Keratinocyte (primary cell): ENCODE results near the gene F10. TPM values are rescaled to one million over a fixed set of nuclear protein-coding genes. Genes with fewer than 3 reads are reported as not detected.

ENCODE experiments used
- DNase-seq: peaks from one replicate; pipeline ENCODE4 v3.0.0-alpha.2; 2011; ENCODE audit warnings: low read depth, missing footprints, low spot score
- FAIRE-seq: peaks from 2 replicates; lab custom pipeline; 2011; peaks lifted over from hg19 to GRCh38; lab: Jason Lieb, UNC
- H2AFZ ChIP-seq: 2 replicates; pipeline ENCODE4 v1.6.0; 2012; ENCODE audit warnings: low read length, control low read depth, inconsistent platforms; ENCODE audit not compliant: control insufficient read depth
- H3K27ac ChIP-seq: 2 replicates; pipeline ENCODE4 v1.5.1; 2011; ENCODE audit warnings: low read length; ENCODE audit not compliant: control insufficient read depth, insufficient read depth
- H3K27me3 ChIP-seq: 3 replicates; pipeline ENCODE4 v1.6.0; 2011; ENCODE audit warnings: low read length; ENCODE audit not compliant: control insufficient read depth, insufficient read depth; ENCODE audit errors: extremely low read depth
- H3K36me3 ChIP-seq, 2 experiments: 2 replicates in 1 of 2; 3 replicates in 1 of 2; pipeline ENCODE4 v1.5.1; 2011; ENCODE audit warnings: low read length in 2 of 2, mild to moderate bottlenecking in 1 of 2; ENCODE audit not compliant: control insufficient read depth in 2 of 2, insufficient read depth in 2 of 2; ENCODE audit errors: extremely low read depth in 1 of 2
- H3K4me1 ChIP-seq: 3 replicates; pipeline ENCODE4 v1.5.1; 2011; ENCODE audit warnings: low read length; ENCODE audit not compliant: control insufficient read depth, insufficient read depth; ENCODE audit errors: extremely low read depth
- H3K4me2 ChIP-seq: 3 replicates; pipeline ENCODE4 v1.6.0; 2011; ENCODE audit warnings: low read depth, low read length; ENCODE audit not compliant: control insufficient read depth, insufficient read depth; ENCODE audit errors: extremely low read depth
- H3K4me3 ChIP-seq, 3 experiments: fragments of 200-600 bp in 1 of 3; sonication (generic) in 1 of 3; 2 replicates in 2 of 3; 3 replicates in 1 of 3; pipeline ENCODE4 v1.5.1; 2011 to 2016; ENCODE audit warnings: low read length in 3 of 3, mild to moderate bottlenecking in 3 of 3, control low read depth in 2 of 3, inconsistent platforms in 1 of 3, low read depth in 1 of 3, mixed read lengths in 1 of 3, mixed run types in 1 of 3, moderate library complexity in 1 of 3; ENCODE audit not compliant: control insufficient read depth in 2 of 3, insufficient read depth in 2 of 3; ENCODE audit errors: extremely low read depth in 1 of 3
- H3K79me2 ChIP-seq: 2 replicates; pipeline ENCODE4 v1.6.0; 2012; ENCODE audit warnings: low read length; ENCODE audit not compliant: control insufficient read depth, insufficient read depth
- H3K9ac ChIP-seq: 3 replicates; pipeline ENCODE4 v1.6.0; 2011; ENCODE audit warnings: low read length; ENCODE audit not compliant: control insufficient read depth, insufficient read depth; ENCODE audit errors: extremely low read depth
- H3K9me1 ChIP-seq: 3 replicates; pipeline ENCODE4 v1.6.0; 2011; ENCODE audit warnings: low read length; ENCODE audit not compliant: control insufficient read depth, insufficient read depth; ENCODE audit errors: extremely low read depth
- H3K9me3 ChIP-seq: 2 replicates; pipeline ENCODE4 v1.5.1; 2012; ENCODE audit warnings: low read depth, low read length; ENCODE audit not compliant: control insufficient read depth
- H4K20me1 ChIP-seq: 3 replicates; pipeline ENCODE4 v1.6.0; 2011; ENCODE audit warnings: low read length; ENCODE audit not compliant: control insufficient read depth, insufficient read depth; ENCODE audit errors: extremely low read depth
- EZH2 ChIP-seq: IDR thresholded peaks from one replicate; pipeline ENCODE4 v1.6.1; 2012; ENCODE audit warnings: inconsistent platforms, mild to moderate bottlenecking, low read length, moderate library complexity
- dilution Hi-C: fragments of 300-500 bp; cut with MboI; formaldehyde crosslinking; loops from one replicate; pipeline ENCODE4 v1.7.0; 2020; ENCODE audit warnings: low sequenced_read_pairs; ENCODE audit not compliant: extremely low pct_ligation_motif_present
- polyA plus RNA-seq, 5 experiments: library from polyadenylated mRNA; depleted of rRNA in 3 of 5; stranded (reverse) in 3 of 5; stranded (forward) in 1 of 5; unstranded in 1 of 5; fragments of >200 nt; gene quantifications; 1 replicate in 1 of 5; 2 replicates in 3 of 5; 3 replicates in 1 of 5; pipeline versions ENCODE4 v1.2.1 to v1.2.3, GENCODE V29; 2011 to 2012; ENCODE audit warnings: missing spikeins in 2 of 5, low read depth in 1 of 5, low replicate concordance in 1 of 5
- TF ChIP-seq, protein P1 (sequence below), 3 experiments: IDR thresholded peaks in 1 of 3; conservative IDR thresholded peaks in 1 of 3; optimal IDR thresholded peaks in 1 of 3; 2 replicates in 2 of 3; 3 replicates in 1 of 3; pipeline versions ENCODE3 to v1.5.1; 2011; ENCODE audit warnings: low read length in 3 of 3, mild to moderate bottlenecking in 3 of 3, moderate library complexity in 2 of 3, control low read depth in 1 of 3, inconsistent platforms in 1 of 3; ENCODE audit not compliant: insufficient read depth in 2 of 3; ENCODE audit errors: extremely low read depth in 1 of 3

Gene F10
- polyA plus RNA-seq, 1 donor (not counting 4 experiments of a cell fraction or from before 2014, with no cell fraction given) = not detected

DNA sequence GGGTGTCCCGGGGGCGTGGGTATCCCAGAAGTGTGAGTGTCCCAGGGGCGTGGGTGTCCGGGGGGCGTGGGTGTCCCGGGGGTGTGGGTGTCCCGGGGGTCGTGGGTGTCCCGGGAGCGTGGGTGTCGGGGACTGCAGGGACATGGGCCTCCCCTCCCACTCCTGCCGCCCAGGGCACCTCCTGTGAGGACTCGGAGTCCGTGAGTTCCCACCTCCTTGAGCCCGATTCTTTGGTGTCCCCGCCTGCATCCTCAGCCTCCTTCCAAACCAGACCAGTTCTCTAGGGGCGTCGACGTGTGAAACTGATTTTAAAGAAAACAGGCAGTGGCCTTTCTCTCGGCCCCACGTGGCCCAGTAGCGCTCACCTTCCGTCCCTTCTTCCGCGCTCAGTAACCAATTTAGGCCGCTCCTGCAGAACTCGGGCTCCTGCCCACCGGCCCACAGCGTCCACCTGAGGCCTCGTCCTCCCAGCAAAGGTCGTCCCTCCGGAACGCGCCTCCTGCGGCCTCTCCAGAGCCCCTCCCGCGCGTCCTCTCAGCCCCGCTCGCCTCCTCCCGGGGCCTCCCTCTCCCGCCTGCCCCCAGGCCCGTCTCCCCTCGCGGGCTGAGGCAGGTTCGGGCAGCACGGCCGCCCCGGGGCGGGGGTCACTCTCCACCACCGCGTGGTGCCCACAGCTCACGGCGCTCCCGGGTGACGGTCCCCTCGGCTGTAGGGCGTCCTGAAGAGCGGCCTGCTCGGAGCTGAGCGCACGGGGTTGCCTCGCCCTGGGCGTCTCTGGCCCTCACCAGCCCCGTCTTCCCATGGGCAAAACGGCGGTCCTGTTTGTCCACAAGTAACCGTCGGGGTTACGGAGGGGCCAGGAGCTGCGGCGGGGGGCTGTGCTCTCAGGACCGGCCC is 13.2 kb upstream of the F10 start:
- no peaks in the 10 kb centered on the region for H4K20me1 ChIP-seq
- H3K4me2 ChIP-seq = no peak overlapping the region
- peaks cover 37% of the 10 kb centered on the region for H3K27me3 ChIP-seq
- no peak overlapping the region for H2AFZ ChIP-seq
- H3K4me1 ChIP-seq = no peaks in the 10 kb centered on the region
- no peaks in the 10 kb centered on the region for H3K9me3 ChIP-seq
- FAIRE-seq = no peak
- dilution Hi-C loops = no loop called here
- TF ChIP-seq EZH2 = no peak
- TF ChIP-seq, protein P1, sequence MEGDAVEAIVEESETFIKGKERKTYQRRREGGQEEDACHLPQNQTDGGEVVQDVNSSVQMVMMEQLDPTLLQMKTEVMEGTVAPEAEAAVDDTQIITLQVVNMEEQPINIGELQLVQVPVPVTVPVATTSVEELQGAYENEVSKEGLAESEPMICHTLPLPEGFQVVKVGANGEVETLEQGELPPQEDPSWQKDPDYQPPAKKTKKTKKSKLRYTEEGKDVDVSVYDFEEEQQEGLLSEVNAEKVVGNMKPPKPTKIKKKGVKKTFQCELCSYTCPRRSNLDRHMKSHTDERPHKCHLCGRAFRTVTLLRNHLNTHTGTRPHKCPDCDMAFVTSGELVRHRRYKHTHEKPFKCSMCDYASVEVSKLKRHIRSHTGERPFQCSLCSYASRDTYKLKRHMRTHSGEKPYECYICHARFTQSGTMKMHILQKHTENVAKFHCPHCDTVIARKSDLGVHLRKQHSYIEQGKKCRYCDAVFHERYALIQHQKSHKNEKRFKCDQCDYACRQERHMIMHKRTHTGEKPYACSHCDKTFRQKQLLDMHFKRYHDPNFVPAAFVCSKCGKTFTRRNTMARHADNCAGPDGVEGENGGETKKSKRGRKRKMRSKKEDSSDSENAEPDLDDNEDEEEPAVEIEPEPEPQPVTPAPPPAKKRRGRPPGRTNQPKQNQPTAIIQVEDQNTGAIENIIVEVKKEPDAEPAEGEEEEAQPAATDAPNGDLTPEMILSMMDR (optimal IDR thresholded peaks at IDR 0.05 in 1 of 3, IDR thresholded peaks at IDR 0.05 in 1 of 3, conservative IDR thresholded peaks at IDR 0.05 in 1 of 3; ENCODE audit: extremely low read depth in 1 of 3, insufficient read depth in 2 of 3, low read length in 3 of 3) = no peak
- no peaks in the 10 kb centered on the region for H3K79me2 ChIP-seq
- no peak overlapping the region for H3K9ac ChIP-seq
- no peaks in the 10 kb centered on the region for H3K36me3 ChIP-seq
- DNase-seq = no peak
- H3K4me3 ChIP-seq = no peak overlapping the region
- no peak overlapping the region for H3K27ac ChIP-seq
- H3K9me1 ChIP-seq = no peaks in the 10 kb centered on the region

DNA sequence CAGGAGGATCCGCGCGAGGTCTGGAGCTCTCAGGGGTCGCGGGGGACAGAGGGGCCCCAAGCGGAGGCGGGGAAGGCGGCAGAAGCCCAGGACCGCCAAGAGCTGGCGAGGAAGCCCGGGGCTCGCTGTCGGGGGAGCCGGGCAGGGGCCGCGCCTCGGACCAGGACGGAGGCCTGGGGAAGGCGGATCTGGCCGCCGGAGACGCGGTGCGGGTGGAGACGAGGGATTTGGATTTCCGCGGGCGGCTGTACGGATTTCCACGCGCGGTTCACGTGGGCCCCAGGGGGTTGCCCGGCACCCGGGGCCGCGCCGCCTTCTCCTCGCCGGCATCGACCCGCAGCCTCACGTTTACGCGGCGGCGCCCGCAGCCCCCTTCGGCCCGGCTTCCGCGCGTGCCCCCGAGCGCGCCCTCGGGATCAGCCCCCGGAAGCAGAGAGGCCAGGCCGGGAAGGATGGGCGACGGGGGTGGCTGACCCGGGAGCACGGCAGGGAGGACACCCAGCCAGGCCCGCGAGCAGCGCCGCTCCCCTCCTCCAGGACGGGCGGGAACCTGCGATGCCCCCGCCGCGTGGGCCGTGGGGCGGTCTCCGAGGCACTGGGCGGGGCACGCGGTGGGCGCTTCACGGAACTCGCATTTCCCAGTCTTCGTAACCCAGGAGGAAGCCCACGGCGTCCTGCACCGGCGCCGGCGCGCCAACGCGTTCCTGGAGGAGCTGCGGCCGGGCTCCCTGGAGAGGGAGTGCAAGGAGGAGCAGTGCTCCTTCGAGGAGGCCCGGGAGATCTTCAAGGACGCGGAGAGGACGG is 12.3 kb upstream of the F10 start:
- Histone ChIP-seq H3K9ac (no peak overlapping the region), H3K36me3 (no peaks in the 10 kb centered on the region), H3K27ac (no peak overlapping the region), H3K27me3 (peaks cover 37% of the 10 kb centered on the region), H3K9me1 (no peaks in the 10 kb centered on the region), H3K79me2 (no peaks in the 10 kb centered on the region), H3K4me2 (no peak overlapping the region), H3K4me3 (no peak overlapping the region), H3K4me1 (no peaks in the 10 kb centered on the region), H2AFZ (no peak overlapping the region), H4K20me1 (no peaks in the 10 kb centered on the region), H3K9me3 (no peaks in the 10 kb centered on the region)
- dilution Hi-C loops = no loop called here
- TF ChIP-seq, protein P1 (optimal IDR thresholded peaks at IDR 0.05 in 1 of 3, IDR thresholded peaks at IDR 0.05 in 1 of 3, conservative IDR thresholded peaks at IDR 0.05 in 1 of 3; ENCODE audit: extremely low read depth in 1 of 3, insufficient read depth in 2 of 3, low read length in 3 of 3) = no peak
- TF ChIP-seq EZH2 = peak; percentile 91
- FAIRE-seq (no peak), DNase-seq (no peak)
